HCT116 (cell line): Measurements from ENCODE around the gene PIK3C3. TPM values are rescaled to one million over a fixed set of nuclear protein-coding genes. Genes with fewer than 3 reads are reported as not detected.
A peak's percentile ranks its signal among the peaks of the same experiment; 100 is the strongest.

Source experiments
- ATAC-seq: fragments of 200-7000 bp; cut with Tn5 transposase; 2 replicates; pipeline ENCODE4 v1.9.1; 2020; ENCODE audit warnings: mild to moderate bottlenecking, moderate library complexity
- BruUV-seq: library from RNA; stranded (reverse); fragments of 400-500 nt; replicated peaks from 2 replicates; lab custom pipeline; 2021; lab: Mats Ljungman, UMichigan
- CTCF ChIA-PET: fragments of 300-600 bp; sonication (Branson Sonifier 250); formaldehyde crosslinking; loops from one replicate; lab custom pipeline; 2021; ENCODE audit warnings: antibody characterized with exemption; lab: Charles Lee
- POLR2A ChIA-PET: fragments of 300-600, 350-600 bp; sonication (Branson Sonifier 250); formaldehyde crosslinking; loops from one replicate; lab custom pipeline; 2021; ENCODE audit warnings: antibody characterized with exemption; lab: Charles Lee
- RAD21 ChIA-PET, 2 experiments: fragments of 300-600 bp; sonication (Branson Sonifier 250); formaldehyde crosslinking; loops; one replicate each; lab custom pipeline; 2023; ENCODE audit warnings: low total read pairs in 2 of 2; ENCODE audit not compliant: uncharacterized antibody in 2 of 2, unreplicated experiment in 2 of 2, low non-redundant PET in 1 of 2; lab: Charles Lee
- DNase-seq: peaks from one replicate; pipeline ENCODE4 v3.0.0-alpha.2; 2010; ENCODE audit warnings: low read depth, low spot score
- H2AFZ ChIP-seq: fragments of 200-600 bp; shearing (Covaris generic), sonication (generic); 2 replicates; pipeline ENCODE4 v1.6.1; 2017; ENCODE audit warnings: low read depth, mixed run types, mixed read lengths, antibody characterized with exemption, low read length; ENCODE audit not compliant: poor library complexity, severe bottlenecking
- H3K27ac ChIP-seq: 2 replicates; pipeline ENCODE4 v1.5.1; 2012; ENCODE audit warnings: low read depth, low read length
- H3K27me3 ChIP-seq: fragments of 200-600 bp; sonication (generic); 2 replicates; pipeline ENCODE4 v1.6.1; 2016; ENCODE audit warnings: mixed run types, low read length, mixed read lengths; ENCODE audit not compliant: insufficient read depth
- H3K36me3 ChIP-seq, 2 experiments: fragments of 200-500 bp in 1 of 2; fragments of 200-600 bp in 1 of 2; sonication (Bioruptor generic) in 1 of 2; sonication (generic) in 1 of 2; 2 replicates each; pipeline versions ENCODE4 v1.5.1 to v1.6.1; 2014 to 2016; ENCODE audit warnings: low read length in 2 of 2, inconsistent platforms in 1 of 2, mixed read lengths in 1 of 2, mixed run types in 1 of 2; ENCODE audit not compliant: insufficient read depth in 2 of 2, control insufficient read depth in 1 of 2
- H3K4me1 ChIP-seq, 2 experiments: fragments of 200-600 bp in 1 of 2; sonication (generic) in 1 of 2; 2 replicates each; pipeline versions ENCODE4 v1.5.1 to v1.6.1; 2012 to 2017; ENCODE audit warnings: low read length in 2 of 2, inconsistent platforms in 1 of 2, mild to moderate bottlenecking in 1 of 2, mixed read lengths in 1 of 2, mixed run types in 1 of 2, moderate library complexity in 1 of 2; ENCODE audit not compliant: insufficient read depth in 2 of 2, control insufficient read depth in 1 of 2
- H3K4me2 ChIP-seq: fragments of 200-600 bp; sonication (generic); 2 replicates; pipeline ENCODE4 v1.6.1; 2017; ENCODE audit warnings: mixed run types, low read length, mixed read lengths
- H3K4me3 ChIP-seq, 2 experiments: fragments of 200-600 bp in 1 of 2; sonication (generic) in 1 of 2; replicated peaks in 1 of 2; 2 replicates each; pipeline ENCODE4 v1.5.1; 2011 to 2016; ENCODE audit warnings: low read length in 2 of 2, control low read depth in 1 of 2, low read depth in 1 of 2, mild to moderate bottlenecking in 1 of 2, mixed read lengths in 1 of 2, mixed run types in 1 of 2
- H3K79me2 ChIP-seq: fragments of 200-600 bp; sonication (generic); 2 replicates; pipeline ENCODE4 v1.6.1; 2017; ENCODE audit warnings: mild to moderate bottlenecking, mixed run types, low read length, moderate library complexity, mixed read lengths; ENCODE audit not compliant: insufficient read depth
- H3K9ac ChIP-seq: fragments of 200-600 bp; sonication (generic); 2 replicates; pipeline ENCODE4 v1.6.1; 2016; ENCODE audit warnings: low read length, mixed read lengths
- H3K9me2 ChIP-seq: fragments of 200-600 bp; sonication (generic), shearing (Covaris generic); 2 replicates; pipeline ENCODE4 v1.6.1; 2017; ENCODE audit warnings: mixed run types, mild to moderate bottlenecking, moderate library complexity; ENCODE audit not compliant: insufficient read depth
- H3K9me3 ChIP-seq, 2 experiments: fragments of 200-500 bp in 1 of 2; fragments of 200-600 bp in 1 of 2; sonication (Bioruptor generic) in 1 of 2; sonication (generic) in 1 of 2; 2 replicates each; pipeline ENCODE4 v1.6.1; 2014 to 2017; ENCODE audit warnings: low read length in 2 of 2, mixed read lengths in 2 of 2, inconsistent platforms in 1 of 2, low read depth in 1 of 2, mild to moderate bottlenecking in 1 of 2, mixed run types in 1 of 2, moderate library complexity in 1 of 2; ENCODE audit not compliant: control insufficient read depth in 1 of 2, insufficient read depth in 1 of 2
- H4K20me1 ChIP-seq: fragments of 200-600 bp; sonication (generic), shearing (Covaris generic); 2 replicates; pipeline ENCODE4 v1.6.1; 2017; ENCODE audit warnings: mixed run types, mild to moderate bottlenecking, moderate library complexity; ENCODE audit not compliant: insufficient read depth
- CBX3 ChIP-seq: IDR thresholded peaks from 2 replicates; pipeline ENCODE4 v1.6.1; 2012; ENCODE audit warnings: low read depth
- CTCF ChIP-seq, 3 experiments: fragments of 200-600 bp in 1 of 3; sonication (generic) in 1 of 3; IDR thresholded peaks in 2 of 3; conservative IDR thresholded peaks in 1 of 3; 2 replicates each; pipeline ENCODE4 v1.5.1; 2012 to 2017; ENCODE audit warnings: low read depth in 2 of 3, low read length in 2 of 3, antibody characterized with exemption in 1 of 3, borderline replicate concordance in 1 of 3, control low read depth in 1 of 3, mild to moderate bottlenecking in 1 of 3, mixed read lengths in 1 of 3, mixed run types in 1 of 3, moderate library complexity in 1 of 3; ENCODE audit not compliant: insufficient read depth in 1 of 3
- ELF1 ChIP-seq: IDR thresholded peaks from 2 replicates; pipeline ENCODE4 v1.6.1; 2012; ENCODE audit warnings: low read depth, borderline replicate concordance
- RAD21 ChIP-seq: IDR thresholded peaks from 2 replicates; pipeline ENCODE4 v1.6.1; 2012; ENCODE audit warnings: low read depth, mild to moderate bottlenecking
- SRF ChIP-seq: IDR thresholded peaks from 2 replicates; pipeline ENCODE4 v1.6.1; 2012; ENCODE audit warnings: low read depth
- TCF7L2 ChIP-seq: IDR thresholded peaks from 2 replicates; pipeline ENCODE4 v1.7.0; 2011; ENCODE audit warnings: borderline replicate concordance, inconsistent platforms; ENCODE audit not compliant: insufficient read depth, insufficient read length; ENCODE audit errors: extremely low read depth
- YY1 ChIP-seq: IDR thresholded peaks from 2 replicates; pipeline ENCODE4 v1.6.1; 2011; ENCODE audit warnings: low read length, low read depth, moderate library complexity, mild to moderate bottlenecking; ENCODE audit not compliant: insufficient replicate concordance; ENCODE audit errors: extremely low read depth
- ZBTB33 ChIP-seq: IDR thresholded peaks from 2 replicates; pipeline ENCODE4 v1.6.1; 2011; ENCODE audit warnings: mild to moderate bottlenecking, low read length, moderate library complexity; ENCODE audit not compliant: insufficient replicate concordance; ENCODE audit errors: extremely low read depth
- intact Hi-C: fragments of 100-400 bp; cut with micrococcal nuclease; formaldehyde crosslinking; loops from 2 replicates; pipeline ENCODE4 v1.10.0; 2022
- total RNA-seq: library from RNA; stranded (reverse); gene quantifications from one replicate; pipeline ENCODE4 v1.2.1, GENCODE V29; 2021; ENCODE audit not compliant: unreplicated experiment

PIK3C3 gene
- total RNA-seq, 1 experiment from 2014 or later: 40.4 TPM

- Histone ChIP-seq H3K9me3 (no peaks in the 10 kb centered on the region), H3K27me3 (no peaks in the 10 kb centered on the region), H3K9me2 (no peaks in the 10 kb centered on the region), H3K9ac (no peak overlapping the region), H3K36me3 (no peaks in the 10 kb centered on the region), H3K4me1 (0 out of 4 replicates have a peak, but pooled peaks cover 0 to 3% of the 10 kb centered on the region in 2 experiments), H3K27ac (no peak overlapping the region), H2AFZ (peak overlapping the region; percentile 13), H3K79me2 (no peaks in the 10 kb centered on the region), H3K4me2 (no peak overlapping the region), H3K4me3 (no peak overlapping the region), H4K20me1 (no peaks in the 10 kb centered on the region)
- RAD21 ChIA-PET: interaction anchor here in 1 of 2 experiments (0.6 kb wide), 1 partner anchor 22 kb away, joined by 3 read pairs; no protein-coding TSS in a partner anchor
- DNase-seq (peak; percentile 38), ATAC-seq (peak; percentile 87)
- CTCF ChIA-PET: interaction anchor here (0.6 to 1.5 kb wide), 11 partner anchors 11 to 1479 kb away, joined by 3 to 13 read pairs (median 5); no protein-coding TSS in a partner anchor
- intact Hi-C loops: loop anchor here (1.0 kb wide), 2 partner anchors 1157 to 1473 kb away; no protein-coding TSS in a partner anchor
- POLR2A ChIA-PET: no interaction called here
- TF ChIP-seq SRF: no peak
- TF ChIP-seq RAD21: peak; percentile 74
- peak; percentile 34 for TF ChIP-seq YY1
- TF ChIP-seq TCF7L2: no peak
- peak; percentile 41 to 88 (median 69); a peak in 5 of 6 replicates for TF ChIP-seq CTCF (IDR thresholded peaks at IDR 0.05 in 2 of 3, conservative IDR thresholded peaks at IDR 0.05 in 1 of 3; ENCODE audit: borderline replicate concordance in 1 of 3, insufficient read depth in 1 of 3, low read depth in 2 of 3, low read length in 2 of 3)
- TF ChIP-seq ELF1: no peak
- TF ChIP-seq ZBTB33: no peak
- TF ChIP-seq CBX3: no peak
- BruUV-seq: no TSS peak
Observed at GRCh38 chr18:42114310-42114943, 159.4 kb downstream of the PIK3C3 start.
